Activated B cell treated with CpG ODN at 0.5 μM for 24 hours (primary cell): ENCODE results near the gene ADAMTS8. TPM values are rescaled to one million over a fixed set of nuclear protein-coding genes. Genes with fewer than 3 reads are reported as not detected.

Experiments used
- ATAC-seq: fragments of 200-7000 bp; cut with Tn5 transposase; one replicate; pipeline ENCODE4 v1.10.0; 2021; ENCODE audit warnings: low read depth, mild to moderate bottlenecking, moderate library complexity
- CTCF ChIA-PET: fragments of 350-600 bp; sonication (Branson Sonifier 250); formaldehyde crosslinking; loops from one replicate; lab custom pipeline; 2021; ENCODE audit warnings: antibody characterized with exemption; lab: Charles Lee
- POLR2A ChIA-PET: fragments of 350-600 bp; sonication (Branson Sonifier 250); formaldehyde crosslinking; loops from one replicate; lab custom pipeline; 2021; ENCODE audit warnings: antibody characterized with exemption; lab: Charles Lee
- DNase-seq: peaks from one replicate; pipeline ENCODE4 v3.0.0; 2022
- H3K27ac Mint-ChIP-seq: one replicate; pipeline ENCODE4 v1.8.0; 2020; ENCODE audit warnings: mixed read lengths
- H3K27me3 Mint-ChIP-seq: one replicate; pipeline ENCODE4 v1.8.0; 2021; ENCODE audit warnings: mixed read lengths
- H3K36me3 Mint-ChIP-seq: one replicate; pipeline ENCODE4 v1.8.0; 2021; ENCODE audit warnings: low read depth, mixed read lengths
- H3K4me1 Mint-ChIP-seq: one replicate; pipeline ENCODE4 v1.8.0; 2021; ENCODE audit warnings: mixed read lengths
- H3K4me3 Mint-ChIP-seq: one replicate; pipeline ENCODE4 v1.8.0; 2020; ENCODE audit warnings: mild to moderate bottlenecking, mixed read lengths
- H3K9me3 Mint-ChIP-seq: one replicate; pipeline ENCODE4 v1.8.0; 2020; ENCODE audit warnings: mixed read lengths
- intact Hi-C: fragments of 100-400 bp; cut with micrococcal nuclease; formaldehyde crosslinking; loops from one replicate; pipeline ENCODE4 v1.15.1; 2024
- total RNA-seq: library from RNA; stranded (reverse); gene quantifications from 2 replicates; pipeline ENCODE4 v1.2.3, GENCODE V29; 2022
- TF ChIP-seq, protein P1 (sequence below): fragments of 200-600 bp; IDR thresholded peaks from one replicate; pipeline ENCODE4 v1.8.0; 2022; ENCODE audit warnings: antibody characterized with exemption, mild to moderate bottlenecking

The ADAMTS8 gene
- total RNA-seq, 1 donor from 2014 or later, result not detected

- Mint-ChIP-seq H3K27ac (no peak overlapping the region), H3K4me1 (peaks cover 10% of the 10 kb centered on the region), H3K4me3 (no peak overlapping the region), H3K36me3 (no peaks in the 10 kb centered on the region), H3K9me3 (no peaks in the 10 kb centered on the region), H3K27me3 (peaks cover 49% of the 10 kb centered on the region)
- intact Hi-C loops, result no loop called here
- TF ChIP-seq, protein P1, sequence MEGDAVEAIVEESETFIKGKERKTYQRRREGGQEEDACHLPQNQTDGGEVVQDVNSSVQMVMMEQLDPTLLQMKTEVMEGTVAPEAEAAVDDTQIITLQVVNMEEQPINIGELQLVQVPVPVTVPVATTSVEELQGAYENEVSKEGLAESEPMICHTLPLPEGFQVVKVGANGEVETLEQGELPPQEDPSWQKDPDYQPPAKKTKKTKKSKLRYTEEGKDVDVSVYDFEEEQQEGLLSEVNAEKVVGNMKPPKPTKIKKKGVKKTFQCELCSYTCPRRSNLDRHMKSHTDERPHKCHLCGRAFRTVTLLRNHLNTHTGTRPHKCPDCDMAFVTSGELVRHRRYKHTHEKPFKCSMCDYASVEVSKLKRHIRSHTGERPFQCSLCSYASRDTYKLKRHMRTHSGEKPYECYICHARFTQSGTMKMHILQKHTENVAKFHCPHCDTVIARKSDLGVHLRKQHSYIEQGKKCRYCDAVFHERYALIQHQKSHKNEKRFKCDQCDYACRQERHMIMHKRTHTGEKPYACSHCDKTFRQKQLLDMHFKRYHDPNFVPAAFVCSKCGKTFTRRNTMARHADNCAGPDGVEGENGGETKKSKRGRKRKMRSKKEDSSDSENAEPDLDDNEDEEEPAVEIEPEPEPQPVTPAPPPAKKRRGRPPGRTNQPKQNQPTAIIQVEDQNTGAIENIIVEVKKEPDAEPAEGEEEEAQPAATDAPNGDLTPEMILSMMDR, result no peak
- ATAC-seq, result no peak
- ChIA-PET POLR2A (no interaction called here), CTCF (no interaction called here)
- DNase-seq, result no peak
Observed at GRCh38 chr11:130449996-130450769, 21.8 kb upstream of the ADAMTS8 start.

- Mint-ChIP-seq H3K36me3 (no peaks in the 10 kb centered on the region), H3K4me1 (peaks cover 10% of the 10 kb centered on the region), H3K27me3 (peaks cover 55% of the 10 kb centered on the region), H3K9me3 (no peaks in the 10 kb centered on the region), H3K4me3 (no peak overlapping the region), H3K27ac (no peak overlapping the region)
- ATAC-seq (no peak), DNase-seq (no peak)
- intact Hi-C loops, result no loop called here
- TF ChIP-seq, protein P1, result no peak
- ChIA-PET POLR2A (no interaction called here), CTCF (no interaction called here)
Observed at GRCh38 chr11:130449310-130449990, 21.0 kb upstream of the ADAMTS8 start.

- intact Hi-C loops, result no loop called here
- CTCF ChIA-PET, result no interaction called here
- TF ChIP-seq, protein P1, result no peak
- DNase-seq, result no peak
- ATAC-seq, result no peak
- peaks cover 10% of the 10 kb centered on the region for H3K4me1 Mint-ChIP-seq
- H3K4me3 Mint-ChIP-seq, result peak within 1 kb of the TSS; percentile 66
- no peaks in the 10 kb centered on the region for H3K9me3 Mint-ChIP-seq
- H3K27ac Mint-ChIP-seq, result no peak within 1 kb of the TSS
- POLR2A ChIA-PET, result no interaction called here
- H3K27me3 Mint-ChIP-seq, result peaks cover 58% of the 10 kb centered on the region
- no peaks in the 10 kb centered on the region for H3K36me3 Mint-ChIP-seq
Observed at GRCh38 chr11:130448416-130449309, 20.3 kb upstream of the ADAMTS8 start, which contains the start of gene ADAMTS15. ADAMTS15 (plus strand) TSS chr11:130448645; CDS start chr11:130448974, 329 bp downstream.

GRCh38 chr11:130448039-130448415, 19.6 kb upstream of the ADAMTS8 start:
- DNase-seq (no peak), ATAC-seq (no peak)
- Mint-ChIP-seq H3K27me3 (peaks cover 58% of the 10 kb centered on the region), H3K9me3 (no peaks in the 10 kb centered on the region), H3K4me1 (peaks cover 10% of the 10 kb centered on the region), H3K36me3 (no peaks in the 10 kb centered on the region), H3K27ac (no peak overlapping the region), H3K4me3 (peak overlapping the region; percentile 66)
- ChIA-PET POLR2A (no interaction called here), CTCF (no interaction called here)
- TF ChIP-seq, protein P1, result no peak
- intact Hi-C loops, result no loop called here
